GM12874 (cell line): Measurements from ENCODE around the gene APPL2.

Source experiments
- TF ChIP-seq, protein P1 (sequence below): IDR thresholded peaks from 2 replicates; pipeline ENCODE4 v1.5.1; 2011; ENCODE audit warnings: low read depth, mild to moderate bottlenecking, control low read depth, low read length, moderate library complexity; ENCODE audit not compliant: insufficient read depth

APPL2 gene

DNA sequence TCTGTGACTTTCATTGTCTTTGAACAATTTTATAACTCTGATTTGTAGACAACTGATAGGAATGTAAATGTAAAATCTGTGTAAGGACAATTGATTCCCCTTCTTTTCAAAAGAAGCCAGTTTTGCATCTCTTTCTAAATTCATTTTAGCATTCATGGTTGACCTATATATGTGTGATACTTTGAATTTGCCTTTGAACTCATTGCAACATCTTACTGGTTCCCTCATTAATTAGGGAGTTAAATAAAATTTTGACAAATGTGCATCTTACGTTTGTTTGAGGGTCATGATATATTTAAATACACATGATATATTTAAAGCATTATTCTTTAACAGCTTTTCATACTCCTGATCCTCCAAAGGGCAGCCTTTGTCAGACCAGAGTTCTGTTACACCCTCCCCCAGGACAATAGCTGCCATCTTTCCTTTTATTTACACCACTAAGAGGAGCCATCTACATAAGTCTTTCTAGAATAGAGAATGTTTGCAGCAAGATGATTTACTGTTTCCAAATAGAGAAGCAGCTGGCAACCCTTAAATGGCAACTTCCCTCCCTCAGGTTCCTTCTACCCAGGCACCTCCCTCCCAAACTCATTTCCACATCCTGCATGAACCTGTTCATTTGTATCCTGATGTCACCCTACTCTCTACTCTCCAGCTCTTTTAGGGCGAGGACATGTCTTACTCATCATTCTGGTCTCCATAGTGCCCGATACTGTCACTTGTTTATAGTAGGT is 40.2 kb upstream of the APPL2 start:
- TF ChIP-seq, protein P1, sequence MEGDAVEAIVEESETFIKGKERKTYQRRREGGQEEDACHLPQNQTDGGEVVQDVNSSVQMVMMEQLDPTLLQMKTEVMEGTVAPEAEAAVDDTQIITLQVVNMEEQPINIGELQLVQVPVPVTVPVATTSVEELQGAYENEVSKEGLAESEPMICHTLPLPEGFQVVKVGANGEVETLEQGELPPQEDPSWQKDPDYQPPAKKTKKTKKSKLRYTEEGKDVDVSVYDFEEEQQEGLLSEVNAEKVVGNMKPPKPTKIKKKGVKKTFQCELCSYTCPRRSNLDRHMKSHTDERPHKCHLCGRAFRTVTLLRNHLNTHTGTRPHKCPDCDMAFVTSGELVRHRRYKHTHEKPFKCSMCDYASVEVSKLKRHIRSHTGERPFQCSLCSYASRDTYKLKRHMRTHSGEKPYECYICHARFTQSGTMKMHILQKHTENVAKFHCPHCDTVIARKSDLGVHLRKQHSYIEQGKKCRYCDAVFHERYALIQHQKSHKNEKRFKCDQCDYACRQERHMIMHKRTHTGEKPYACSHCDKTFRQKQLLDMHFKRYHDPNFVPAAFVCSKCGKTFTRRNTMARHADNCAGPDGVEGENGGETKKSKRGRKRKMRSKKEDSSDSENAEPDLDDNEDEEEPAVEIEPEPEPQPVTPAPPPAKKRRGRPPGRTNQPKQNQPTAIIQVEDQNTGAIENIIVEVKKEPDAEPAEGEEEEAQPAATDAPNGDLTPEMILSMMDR = no peak

DNA sequence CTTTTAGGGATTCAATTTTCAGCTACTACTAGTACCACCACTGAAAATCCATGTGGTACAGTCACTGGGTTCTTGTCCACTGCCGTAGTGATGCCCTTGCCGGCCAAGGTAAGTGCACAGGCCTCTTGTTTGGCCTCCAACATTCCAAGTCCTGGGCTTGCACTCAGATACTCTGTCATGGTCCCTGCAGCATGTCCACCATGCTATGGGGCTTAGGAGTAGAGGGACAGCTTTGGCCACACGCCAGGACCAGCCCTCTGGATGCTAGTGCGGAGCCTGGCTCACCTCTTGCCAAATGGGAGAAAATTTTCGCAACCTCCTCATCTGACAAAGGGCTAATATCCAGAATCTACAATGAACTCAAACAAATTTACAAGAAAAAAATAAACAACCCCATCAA is 38.6 kb upstream of the APPL2 start:
- TF ChIP-seq, protein P1 = no peak

DNA sequence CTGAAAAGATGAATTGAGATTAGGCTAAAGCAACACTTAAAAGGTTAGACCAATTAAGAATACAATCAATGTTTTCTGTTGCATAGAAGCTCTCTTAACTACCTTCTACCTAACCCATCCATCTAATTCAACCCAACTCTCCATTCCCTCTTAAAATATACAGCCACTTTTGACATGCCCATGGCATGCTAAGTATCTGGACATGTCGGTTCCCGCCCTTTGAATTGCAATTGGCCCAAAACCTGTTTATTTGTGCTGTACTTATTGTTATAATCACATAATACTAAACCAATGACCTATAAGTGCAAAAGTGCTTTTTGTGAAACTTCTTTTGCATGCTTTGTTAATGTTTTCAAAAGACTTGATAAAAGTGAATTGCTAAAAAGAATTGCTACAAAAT is 37.6 kb upstream of the APPL2 start:
- TF ChIP-seq, protein P1 = no peak

DNA sequence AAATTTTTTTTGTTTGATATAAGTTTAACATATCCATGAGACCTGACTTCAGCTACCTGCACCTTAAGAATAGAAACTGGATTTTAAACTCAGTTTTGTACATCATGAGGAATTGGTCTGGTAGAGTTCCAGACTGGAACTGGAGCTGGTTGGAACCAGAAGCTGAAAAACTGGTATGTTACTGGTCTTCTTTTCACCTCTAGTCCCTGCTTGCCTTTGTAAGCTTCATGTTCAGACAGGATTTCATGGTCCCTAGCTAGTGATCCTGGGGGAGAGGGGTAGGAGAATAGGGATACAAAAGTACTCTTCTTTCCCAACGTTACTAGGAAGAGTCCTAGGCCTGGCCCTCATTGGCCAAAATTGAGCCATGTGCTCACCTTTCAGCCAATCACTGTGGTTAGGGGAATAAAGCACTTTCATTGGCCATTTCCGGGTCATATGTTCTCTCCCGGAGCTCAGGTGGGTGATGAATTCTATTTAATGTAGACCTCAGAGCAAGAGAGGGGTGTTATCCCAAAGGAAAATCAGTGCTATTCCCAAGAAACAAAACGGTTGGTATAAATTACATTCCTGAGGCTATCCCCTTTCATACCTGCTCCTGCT is 36.9 kb upstream of the APPL2 start:
- TF ChIP-seq, protein P1 = no peak

DNA sequence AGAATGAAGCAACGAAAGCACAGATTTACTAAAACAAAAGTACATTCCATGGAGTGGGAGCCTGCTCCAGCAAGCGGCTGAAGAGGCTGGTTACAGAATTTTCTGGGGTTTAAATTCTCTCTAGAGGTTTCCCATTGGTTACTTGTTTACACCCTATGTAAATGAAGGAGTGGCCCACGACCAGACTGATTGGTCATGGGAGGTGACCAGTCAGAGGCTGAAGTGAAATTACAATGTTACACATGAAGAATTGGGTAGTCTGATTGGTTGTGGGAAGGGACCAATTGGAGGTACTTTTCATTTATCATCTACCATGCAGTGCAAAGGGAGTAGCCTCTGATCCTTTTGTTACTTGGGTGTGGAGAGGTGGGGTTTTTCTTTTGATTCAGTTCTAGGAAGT is 36.2 kb upstream of the APPL2 start:
- TF ChIP-seq, protein P1 = no peak

DNA sequence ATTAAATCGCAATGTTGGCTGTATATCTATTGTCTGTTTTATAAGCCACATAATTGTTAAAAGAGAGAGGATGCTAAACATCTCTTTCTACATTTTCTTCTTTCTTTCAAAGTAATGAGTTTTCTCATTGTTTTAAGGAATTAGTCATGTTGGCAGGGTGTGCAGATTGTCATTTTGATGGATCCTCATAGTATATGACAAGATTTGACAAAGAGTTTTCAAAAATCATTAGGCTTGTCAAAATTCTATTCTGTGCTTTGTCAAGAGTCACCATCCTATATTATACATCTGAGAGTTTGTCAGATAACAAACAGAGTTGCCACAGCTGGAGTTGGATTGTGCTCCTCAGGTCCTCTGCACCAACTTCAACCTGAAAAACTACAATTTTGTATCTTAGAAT is 35.4 kb upstream of the APPL2 start:
- TF ChIP-seq, protein P1 = no peak

DNA sequence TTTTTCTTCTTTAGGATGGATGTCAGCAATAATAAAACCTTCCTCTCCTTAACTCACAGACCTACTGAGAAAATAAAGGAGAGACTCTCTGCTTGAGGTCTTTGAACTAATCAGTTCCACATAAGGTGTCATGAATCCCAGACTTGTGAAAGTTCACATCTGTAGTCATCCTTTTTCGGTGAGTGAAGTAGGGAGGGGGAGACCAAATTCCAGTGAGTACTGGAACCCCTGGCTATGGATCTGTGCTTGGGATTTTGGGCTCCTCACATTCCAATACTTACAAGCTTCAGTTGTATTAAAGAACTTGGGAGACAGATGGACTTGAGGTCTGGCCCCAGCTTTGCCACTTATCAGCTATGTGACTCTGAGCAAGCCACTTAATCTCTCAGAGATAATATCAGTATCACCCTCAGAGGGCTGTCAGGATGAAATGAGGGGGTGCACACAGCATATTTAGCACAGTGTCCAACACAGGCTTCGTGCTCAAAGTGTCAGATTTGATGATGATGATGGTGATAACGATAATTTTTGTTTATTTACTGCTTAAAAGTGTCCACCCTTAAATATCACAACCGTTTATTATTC is 34.8 kb upstream of the APPL2 start:
- TF ChIP-seq, protein P1 = no peak
